BLaER1 treated with 17β-estradiol and CSF1 and Interleukin-3, amounts not matched to agents 10 nM and 100 nM (cell line): Measurements from ENCODE around the gene MCCC2.
A peak's percentile ranks its signal among the peaks of the same experiment; 100 is the strongest.
"Not testable (repeated sequence)": the region's sequence is repeated elsewhere in the genome, so short reads cannot be mapped to it uniquely, and the experiment has no call there.

ENCODE experiments used
- H3K27ac ChIP-seq, 11 experiments: shearing (Covaris generic); formaldehyde crosslinking; 2 replicates each; pipeline ENCODE4 v1.8.1; 2022
- H3K27me3 ChIP-seq, 11 experiments: shearing (Covaris generic); formaldehyde crosslinking; 2 replicates each; pipeline ENCODE4 v1.8.1; 2022
- H3K36me3 ChIP-seq, 11 experiments: shearing (Covaris generic); formaldehyde crosslinking; 2 replicates each; pipeline ENCODE4 v1.8.1; 2022
- H3K4me1 ChIP-seq, 10 experiments: shearing (Covaris generic); formaldehyde crosslinking; 2 replicates each; pipeline ENCODE4 v1.8.1; 2022
- H3K4me2 ChIP-seq, 11 experiments: shearing (Covaris generic); formaldehyde crosslinking; 2 replicates each; pipeline ENCODE4 v1.8.1; 2022
- H3K4me3 ChIP-seq, 10 experiments: shearing (Covaris generic); formaldehyde crosslinking; 2 replicates each; pipeline ENCODE4 v1.8.1; 2022
- H3K9ac ChIP-seq, 11 experiments: shearing (Covaris generic); formaldehyde crosslinking; 2 replicates each; pipeline ENCODE4 v1.8.1; 2022
- H3K9me3 ChIP-seq, 11 experiments: shearing (Covaris generic); formaldehyde crosslinking; replicated peaks in 1 of 11; 2 replicates each; pipeline ENCODE4 v1.8.1; 2022
- H4K20me1 ChIP-seq, 11 experiments: shearing (Covaris generic); formaldehyde crosslinking; 2 replicates each; pipeline ENCODE4 v1.8.1; 2022
- Cebpa-rat ChIP-seq, 11 experiments: shearing (Covaris generic); IDR thresholded peaks; 2 replicates each; pipeline ENCODE4 v1.8.1; 2022

The MCCC2 gene

DNA sequence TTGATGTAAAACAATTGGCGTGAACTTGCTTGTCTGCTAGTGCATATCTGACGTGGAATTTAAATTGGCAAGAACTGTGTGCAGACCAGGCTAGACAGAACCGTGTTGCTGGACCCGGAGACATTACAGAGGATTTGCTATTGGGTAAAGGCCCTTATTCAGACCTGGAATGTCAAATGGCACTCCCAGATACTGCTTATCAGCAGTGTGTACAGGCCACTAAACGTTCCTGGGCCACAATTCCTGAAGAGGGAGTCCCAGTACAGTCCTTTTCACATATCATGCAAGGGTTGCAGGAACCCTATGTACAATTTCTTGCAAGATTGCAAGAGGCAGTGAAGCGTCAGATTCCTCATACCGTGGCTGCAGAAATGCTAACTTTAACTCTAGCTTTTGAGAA is 13.5 kb upstream of the MCCC2 start:
- Histone ChIP-seq H3K27ac (no peak overlapping the region), H3K27me3 (no peaks in the 10 kb centered on the region), H3K4me2 (no peak overlapping the region), H4K20me1 (no peaks in the 10 kb centered on the region), H3K9ac (no peak overlapping the region), H3K9me3 (0 out of 22 replicates have a peak, but pooled peaks cover 0 to 7% (median 0%) of the 10 kb centered on the region in 11 experiments), H3K4me1 (peaks cover 0 to 9% (median 0%) of the 10 kb centered on the region in 10 experiments; a peak in 3 of 20 replicates), H3K36me3 (peaks cover 2 to 31% (median 13%) of the 10 kb centered on the region in 11 experiments; a peak in 17 of 22 replicates), H3K4me3 (no peak overlapping the region)
- no peak for TF ChIP-seq Cebpa-rat (IDR thresholded peaks at IDR 0.05)

DNA sequence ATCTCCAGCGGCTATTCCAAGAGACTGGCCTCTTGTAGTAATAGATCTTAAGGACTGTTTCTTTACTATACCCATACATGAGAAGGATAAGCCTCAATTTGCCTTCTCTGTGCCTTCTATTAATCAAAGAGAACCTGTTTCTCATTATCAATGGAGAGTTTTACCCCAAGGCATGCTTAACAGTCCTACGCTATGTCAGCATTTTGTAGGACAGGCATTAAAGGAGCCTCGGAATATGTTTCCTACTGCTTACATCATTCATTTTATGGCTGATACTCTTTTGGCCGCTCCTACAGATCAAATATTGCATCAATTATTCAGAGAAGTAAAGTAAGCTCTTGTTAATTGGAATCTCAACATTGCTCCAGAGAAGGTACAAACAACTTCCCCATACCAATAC is 11.6 kb upstream of the MCCC2 start:
- not testable (repeated sequence) for H3K4me2 ChIP-seq, H3K9me3 ChIP-seq, H3K27me3 ChIP-seq, H4K20me1 ChIP-seq, H3K4me3 ChIP-seq, H3K9ac ChIP-seq, H3K27ac ChIP-seq, H3K4me1 ChIP-seq
- H3K36me3 ChIP-seq = peaks cover 0 to 23% (median 12%) of the 10 kb centered on the region in 11 experiments; a peak in 15 of 22 replicates

DNA sequence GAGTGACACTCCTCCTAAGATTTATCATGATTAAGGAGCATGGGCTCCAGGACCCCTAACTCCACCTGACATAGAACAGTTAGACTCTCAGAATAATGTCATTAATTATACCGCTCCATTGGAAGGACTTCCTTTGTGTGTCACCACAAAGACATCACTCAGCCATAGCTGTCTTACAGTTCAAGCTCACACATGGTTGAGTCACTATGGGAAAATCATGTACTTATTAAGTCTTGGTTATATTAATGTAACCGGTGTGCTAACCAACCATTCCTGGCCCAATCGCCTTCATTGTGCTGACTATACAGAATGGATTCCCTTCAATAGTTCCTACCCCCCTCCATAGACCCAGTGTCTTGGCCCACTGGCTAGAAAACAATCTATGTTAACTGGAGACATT is 10.9 kb upstream of the MCCC2 start:
- H3K4me2 ChIP-seq = no peak overlapping the region
- no peak overlapping the region for H3K27ac ChIP-seq
- no peaks in the 10 kb centered on the region for H4K20me1 ChIP-seq
- no peak overlapping the region for H3K4me3 ChIP-seq
- H3K36me3 ChIP-seq = peaks cover 0 to 23% (median 12%) of the 10 kb centered on the region in 11 experiments; a peak in 15 of 22 replicates
- peaks cover 0 to 9% (median 0%) of the 10 kb centered on the region in 10 experiments; a peak in 3 of 20 replicates for H3K4me1 ChIP-seq
- H3K27me3 ChIP-seq = no peaks in the 10 kb centered on the region
- 0 out of 22 replicates have a peak, but pooled peaks cover 0 to 7% (median 0%) of the 10 kb centered on the region in 11 experiments for H3K9me3 ChIP-seq
- no peak for TF ChIP-seq Cebpa-rat (IDR thresholded peaks at IDR 0.05)
- H3K9ac ChIP-seq = no peak overlapping the region

DNA sequence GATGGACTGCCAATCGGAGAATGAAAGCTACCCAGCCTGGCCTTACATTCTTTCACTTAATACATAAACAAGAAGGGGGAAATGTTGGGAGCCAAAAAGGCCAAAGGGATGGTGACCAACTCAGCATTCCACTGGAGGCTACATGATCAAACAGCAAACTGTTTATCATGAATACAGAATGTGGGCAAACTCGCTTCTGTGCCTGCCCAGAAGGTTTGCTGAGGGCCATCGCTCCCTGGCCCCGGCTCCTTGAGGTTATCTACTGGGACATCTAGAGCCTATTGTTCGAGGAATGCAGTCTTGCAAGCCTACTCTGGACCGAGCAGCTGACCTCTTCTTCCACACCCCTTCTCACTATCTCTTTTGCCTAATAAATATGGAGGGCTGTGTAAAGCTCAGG is 9.3 kb upstream of the MCCC2 start:
- peaks cover 0 to 23% (median 12%) of the 10 kb centered on the region in 11 experiments; a peak in 15 of 22 replicates for H3K36me3 ChIP-seq
- H3K27me3 ChIP-seq, H3K4me2 ChIP-seq, H3K27ac ChIP-seq, H3K4me1 ChIP-seq, H3K9ac ChIP-seq, H4K20me1 ChIP-seq, H3K9me3 ChIP-seq, H3K4me3 ChIP-seq: not testable (repeated sequence)

DNA sequence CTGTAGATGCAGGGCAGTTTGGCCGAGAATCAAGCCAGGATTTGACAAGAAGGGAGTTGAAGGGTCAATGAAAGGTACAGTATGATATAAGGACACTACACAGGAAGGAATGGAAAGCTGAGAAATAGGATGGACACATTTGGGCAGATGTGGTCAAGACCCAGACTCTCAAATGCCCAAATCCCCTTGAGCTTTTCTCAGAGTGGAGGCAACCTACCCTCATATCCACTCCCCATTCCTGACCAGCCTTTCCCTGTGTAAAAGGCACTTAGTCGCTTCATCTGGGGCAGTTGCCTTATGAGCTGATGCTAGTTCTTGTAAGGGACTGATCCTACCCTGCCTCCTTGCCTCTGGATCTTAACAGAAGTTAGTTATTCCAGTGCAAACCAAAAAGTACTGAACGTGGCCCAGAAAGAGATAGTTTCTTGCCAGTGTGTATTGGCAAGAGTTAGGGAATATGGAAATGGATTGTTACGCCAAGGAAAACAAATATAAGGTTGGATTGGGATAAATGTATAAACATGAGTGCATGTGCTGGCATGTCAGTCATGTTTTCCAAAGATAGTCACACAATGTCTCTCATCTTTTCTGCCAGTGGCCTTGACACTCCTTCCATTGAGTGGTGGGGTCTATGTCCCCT is 4.1 kb upstream of the MCCC2 start:
- H3K9ac ChIP-seq = no peak overlapping the region
- H4K20me1 ChIP-seq = no peaks in the 10 kb centered on the region

DNA sequence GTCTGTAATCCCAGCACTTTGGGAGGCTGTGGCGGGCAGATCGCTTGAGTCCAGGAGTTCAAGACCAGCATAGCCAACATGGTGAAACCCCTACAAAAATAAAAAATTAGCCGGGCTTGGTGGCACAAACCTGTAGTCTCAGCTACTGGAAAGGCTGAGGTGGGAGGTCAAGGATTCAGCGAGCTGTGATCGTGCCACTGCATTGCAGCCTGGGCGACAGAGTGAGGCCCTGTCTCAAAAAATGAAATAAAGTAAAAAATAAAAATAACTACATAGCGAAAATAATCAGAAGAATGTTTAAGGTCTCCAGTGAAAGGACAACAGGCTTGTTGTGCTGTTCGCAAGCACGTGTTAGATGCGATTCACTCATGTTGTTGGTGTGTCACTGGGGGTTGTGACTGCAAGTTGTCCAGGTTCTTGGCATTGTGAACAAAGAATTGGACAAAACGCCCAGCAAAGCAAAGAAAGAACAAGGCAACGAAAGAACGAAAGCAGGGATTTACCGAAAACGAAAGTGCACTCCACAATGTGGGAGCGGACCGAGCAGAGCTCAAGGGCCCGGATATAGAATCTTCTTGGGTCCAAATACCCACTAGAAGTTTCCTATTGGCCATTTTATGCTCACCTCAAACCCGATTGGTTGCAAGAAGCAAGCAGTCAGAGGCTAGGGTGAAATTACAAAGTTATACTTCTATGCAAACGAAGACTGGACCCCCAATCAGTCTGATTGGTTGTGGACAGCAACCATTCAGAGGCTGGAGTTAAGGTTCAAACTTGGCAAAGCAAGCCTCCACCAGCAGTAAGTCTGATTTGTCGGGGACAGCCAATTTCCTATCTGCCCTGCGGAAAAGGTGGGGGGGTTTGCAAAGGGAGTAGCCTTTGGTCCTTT is 844 bp upstream of the MCCC2 start:
- Histone ChIP-seq H3K9ac (peak overlapping the region in 10 of 11 experiments; percentile 78 to 89 (median 82); a peak in 16 of 22 replicates), H3K4me2 (peak overlapping the region; percentile 65 to 93 (median 77)), H3K4me1 (peaks cover 8 to 17% (median 12%) of the 10 kb centered on the region in 10 experiments; a peak in 8 of 20 replicates), H3K4me3 (peak overlapping the region; percentile 55 to 79 (median 69)), H3K27ac (peak overlapping the region; percentile 66 to 90 (median 84); a peak in 17 of 22 replicates), H3K36me3 (0 out of 22 replicates have a peak, but pooled peaks cover 0 to 5% (median 0%) of the 10 kb centered on the region in 11 experiments), H4K20me1 (no peaks in the 10 kb centered on the region), H3K27me3 (peaks cover 0 to 7% (median 0%) of the 10 kb centered on the region in 11 experiments; a peak in 3 of 22 replicates), H3K9me3 (peaks cover 8 to 23% (median 14%) of the 10 kb centered on the region in 11 experiments; a peak in 18 of 22 replicates)
- no peak for TF ChIP-seq Cebpa-rat (IDR thresholded peaks at IDR 0.05)

More for the DNA sequence above, 4.1 kb upstream of the MCCC2 start:
- Histone ChIP-seq H3K4me3 (no peak overlapping the region), H3K4me2 (no peak overlapping the region), H3K27me3 (peaks cover 0 to 7% (median 0%) of the 10 kb centered on the region in 11 experiments; a peak in 3 of 22 replicates), H3K9me3 (peaks cover 8 to 24% (median 14%) of the 10 kb centered on the region in 11 experiments; a peak in 18 of 22 replicates), H3K27ac (no peak overlapping the region), H3K4me1 (peaks cover 3 to 15% (median 10%) of the 10 kb centered on the region in 10 experiments; a peak in 8 of 20 replicates), H3K36me3 (peaks cover 0 to 11% (median 4%) of the 10 kb centered on the region in 11 experiments; a peak in 13 of 22 replicates)
- TF ChIP-seq Cebpa-rat (IDR thresholded peaks at IDR 0.05) = no peak

DNA sequence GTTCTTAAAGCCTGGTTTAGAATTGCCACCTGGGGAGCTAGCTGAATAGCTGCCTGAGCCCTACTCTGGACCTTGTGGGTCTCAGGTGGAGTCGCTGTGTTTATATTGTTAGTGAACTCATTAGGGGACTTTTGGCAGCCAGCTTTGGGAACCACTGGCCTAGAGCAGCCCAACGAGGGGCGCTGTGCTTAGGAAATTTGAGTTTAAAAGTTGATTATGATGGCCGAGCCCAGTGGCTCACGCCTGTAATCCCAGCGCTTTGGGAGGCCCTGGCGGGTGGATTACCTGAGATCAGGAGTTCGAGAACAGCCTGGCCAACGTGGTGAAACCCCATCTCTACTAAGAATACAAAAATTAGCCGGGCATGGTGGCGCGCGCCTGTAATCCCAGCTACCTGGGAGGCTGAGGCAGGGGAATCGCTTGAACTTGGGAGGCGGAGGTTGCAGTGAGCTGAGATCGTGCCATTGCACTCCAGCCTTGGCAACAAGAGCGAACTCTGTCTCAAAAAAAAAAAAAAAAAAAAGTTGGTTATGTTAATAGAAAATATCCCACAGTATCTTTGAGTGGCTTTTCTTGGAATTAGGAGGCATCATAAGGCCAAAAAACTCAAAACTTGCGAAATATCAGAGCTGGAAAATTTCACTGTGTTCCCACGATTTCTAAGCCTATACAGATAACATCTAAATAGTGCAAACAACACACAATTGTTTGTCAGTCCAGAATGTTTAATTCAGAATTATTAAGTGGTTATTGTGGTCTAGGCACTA is 809 bp downstream of the MCCC2 start:
- H3K4me1 ChIP-seq = peaks cover 8 to 17% (median 12%) of the 10 kb centered on the region in 10 experiments; a peak in 8 of 20 replicates
- H3K9ac ChIP-seq = peak overlapping the region; percentile 78 to 89 (median 82)
- H3K9me3 ChIP-seq = peaks cover 8 to 23% (median 14%) of the 10 kb centered on the region in 11 experiments; a peak in 18 of 22 replicates
- peaks cover 0 to 5% (median 0%) of the 10 kb centered on the region in 11 experiments; a peak in 2 of 22 replicates for H3K36me3 ChIP-seq
- no peaks in the 10 kb centered on the region; a peak in 1 of 22 replicates for H4K20me1 ChIP-seq
- peak overlapping the region; percentile 66 to 90 (median 84); a peak in 21 of 22 replicates for H3K27ac ChIP-seq
- H3K4me3 ChIP-seq = peak overlapping the region; percentile 55 to 79 (median 69)
- peak overlapping the region; percentile 65 to 93 (median 77) for H3K4me2 ChIP-seq
- TF ChIP-seq Cebpa-rat (IDR thresholded peaks at IDR 0.05) = no peak
- peaks cover 0 to 7% (median 0%) of the 10 kb centered on the region in 11 experiments; a peak in 3 of 22 replicates for H3K27me3 ChIP-seq

DNA sequence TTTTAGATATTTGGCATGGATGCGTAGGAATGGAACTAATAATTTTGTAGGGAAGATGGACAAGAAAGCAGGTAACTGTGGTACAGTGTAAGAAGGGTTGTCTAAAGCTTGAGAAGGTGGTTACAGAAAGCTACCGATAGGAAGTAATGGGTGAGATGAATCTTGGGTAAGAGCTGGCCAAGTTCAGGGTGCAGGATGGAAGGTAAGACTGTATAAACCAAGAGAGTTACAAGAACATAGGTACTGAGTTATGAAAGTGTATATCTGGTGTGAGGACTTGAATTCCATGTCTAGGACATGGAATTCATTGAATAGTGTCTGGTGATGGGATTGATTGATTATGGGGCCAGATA is 1.4 kb downstream of the MCCC2 start:
- no peak overlapping the region for H3K27ac ChIP-seq
- H3K9ac ChIP-seq = no peak overlapping the region

More for the DNA sequence above, 1.4 kb downstream of the MCCC2 start:
- peaks cover 0 to 7% (median 0%) of the 10 kb centered on the region in 11 experiments; a peak in 3 of 22 replicates for H3K27me3 ChIP-seq
- peaks cover 8 to 23% (median 14%) of the 10 kb centered on the region in 11 experiments; a peak in 18 of 22 replicates for H3K9me3 ChIP-seq
- H3K4me3 ChIP-seq = 0 out of 20 replicates have a peak overlapping the region, but pooled peaks of 1 of the 10 experiments have one; percentile 70
- peaks cover 8 to 17% (median 12%) of the 10 kb centered on the region in 10 experiments; a peak in 8 of 20 replicates for H3K4me1 ChIP-seq
- peaks cover 0 to 11% (median 0%) of the 10 kb centered on the region in 11 experiments; a peak in 3 of 22 replicates for H3K36me3 ChIP-seq
- TF ChIP-seq Cebpa-rat (IDR thresholded peaks at IDR 0.05) = no peak
- peak overlapping the region in 10 of 11 experiments; percentile 65 to 84 (median 76); a peak in 12 of 22 replicates for H3K4me2 ChIP-seq
- H4K20me1 ChIP-seq = no peaks in the 10 kb centered on the region; a peak in 1 of 22 replicates
